HG03457 (cell line): ENCODE measurements around the gene RAB23.

ENCODE experiments used
- ATAC-seq: cut with Tn5 transposase; IDR thresholded peaks from one replicate; pipeline ENCODE4 v1.9.1; 2021; ENCODE audit warnings: moderate number of reproducible peaks; ENCODE audit not compliant: unreplicated experiment

RAB23 gene

DNA sequence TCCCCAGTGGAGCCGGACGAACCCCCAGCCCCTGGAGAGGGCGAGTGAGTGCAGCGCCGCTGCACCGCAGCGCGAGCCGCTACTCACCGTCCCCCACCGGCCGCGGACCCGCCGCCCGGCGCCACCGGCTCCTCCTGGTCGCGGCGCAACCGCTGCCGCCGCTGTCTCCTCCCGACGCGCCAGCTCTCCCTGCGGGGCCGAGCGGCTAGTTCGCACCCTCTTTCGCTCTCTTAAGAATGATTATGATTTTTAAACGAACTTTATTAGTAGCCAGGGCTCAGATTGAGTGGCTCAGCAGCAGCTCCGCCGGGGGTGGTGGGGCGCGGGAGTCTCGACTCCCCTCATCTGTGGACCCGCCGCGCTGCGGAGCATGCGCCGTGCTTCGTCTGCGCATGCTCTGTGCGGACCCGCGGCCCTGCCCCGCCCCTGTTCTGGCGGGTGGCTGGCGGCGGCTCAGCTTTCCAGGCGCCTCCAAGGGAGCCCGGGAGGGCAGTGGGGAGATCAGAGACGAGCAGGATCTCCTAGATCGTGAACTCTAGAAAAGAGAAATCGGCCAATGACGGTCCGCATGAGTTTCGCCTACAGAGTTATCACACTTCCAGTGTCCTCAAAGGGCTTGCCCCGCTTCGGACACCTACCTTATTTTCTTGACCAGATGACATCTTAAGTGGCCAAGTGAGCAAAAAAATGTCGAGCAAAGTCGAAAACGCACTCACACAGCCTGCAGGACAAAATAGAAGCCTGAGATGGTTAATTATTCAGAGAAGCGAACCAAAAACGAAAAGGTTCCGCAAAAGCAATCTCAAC is at the start of gene RAB23:
RAB23 (minus strand) TSS at position 372 of the 807 bp plus-strand sequence. CDS start 11,927 bp downstream, outside the sequence.
- peak; percentile 71 for ATAC-seq

DNA sequence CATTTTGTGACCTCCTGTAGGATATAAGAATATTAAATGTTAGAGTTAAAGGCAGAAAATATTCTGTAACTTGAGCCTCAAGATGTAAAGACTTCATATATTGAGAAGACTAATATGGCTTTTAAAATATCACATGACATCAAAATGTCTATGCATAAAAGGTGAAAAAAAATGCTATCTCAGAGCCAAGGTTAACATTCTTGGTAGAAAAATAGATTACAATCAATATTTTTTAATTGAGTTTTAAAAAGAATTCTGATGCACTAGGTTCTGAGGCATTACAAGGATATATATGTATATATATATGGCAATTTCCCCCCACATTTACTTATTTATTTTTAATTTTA is 46.2 kb upstream of the RAB23 start:
- ATAC-seq: no peak

DNA sequence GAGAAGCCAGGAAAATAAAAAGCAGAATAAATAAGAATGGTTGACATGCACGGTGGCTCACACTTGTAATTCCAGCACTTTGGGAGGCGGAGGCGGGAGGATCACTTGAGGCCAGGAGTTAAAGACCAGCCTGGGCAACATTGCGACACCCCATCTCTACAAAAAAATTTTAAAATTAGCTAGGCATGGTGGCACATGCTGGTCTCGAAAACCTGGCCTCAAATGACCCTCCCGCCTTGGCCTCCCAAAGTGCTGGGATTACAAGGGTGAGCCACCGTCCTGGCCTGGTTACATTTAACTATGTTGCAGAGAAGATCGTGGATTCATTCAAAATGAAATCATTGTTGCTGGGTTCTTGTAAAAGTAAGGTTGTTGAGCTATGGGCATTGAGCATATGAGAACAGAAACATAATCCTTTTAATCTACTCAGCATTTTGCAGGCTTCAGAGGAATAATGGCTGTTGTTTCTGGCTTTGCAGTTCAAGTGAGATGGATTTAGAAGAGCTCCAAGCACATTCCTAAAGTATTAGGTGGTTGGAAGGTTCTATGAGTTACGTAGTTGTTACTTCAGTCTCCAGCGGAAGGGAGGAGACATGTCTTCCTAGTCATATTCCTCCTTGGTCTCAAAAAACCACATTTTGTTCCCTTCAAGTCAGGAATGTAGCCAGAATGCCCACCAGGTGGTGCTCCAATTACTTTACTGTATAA is 45.6 kb upstream of the RAB23 start:
- ATAC-seq: no peak

DNA sequence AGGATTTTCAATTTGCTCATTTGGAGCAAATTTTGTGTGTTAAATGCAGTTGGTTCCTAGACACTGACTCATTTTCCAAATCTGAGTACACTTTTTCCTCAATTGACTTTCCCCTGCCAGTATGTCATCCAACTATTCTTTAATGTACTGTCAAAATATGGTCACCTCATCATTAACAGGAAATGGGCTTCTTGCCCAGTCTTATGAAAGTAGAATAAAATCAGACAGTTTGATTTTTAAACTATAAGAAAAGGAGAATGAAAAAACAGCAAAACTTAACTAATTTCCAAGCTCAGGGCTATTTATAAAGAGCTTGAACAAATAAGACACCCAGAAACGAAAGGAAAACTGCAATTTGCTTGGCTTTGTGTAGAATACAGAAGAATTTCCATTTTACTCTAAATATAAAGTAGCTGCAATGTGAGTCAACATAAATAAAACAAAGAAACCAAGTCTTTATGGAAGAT is 43.7 kb upstream of the RAB23 start:
- no peak for ATAC-seq

DNA sequence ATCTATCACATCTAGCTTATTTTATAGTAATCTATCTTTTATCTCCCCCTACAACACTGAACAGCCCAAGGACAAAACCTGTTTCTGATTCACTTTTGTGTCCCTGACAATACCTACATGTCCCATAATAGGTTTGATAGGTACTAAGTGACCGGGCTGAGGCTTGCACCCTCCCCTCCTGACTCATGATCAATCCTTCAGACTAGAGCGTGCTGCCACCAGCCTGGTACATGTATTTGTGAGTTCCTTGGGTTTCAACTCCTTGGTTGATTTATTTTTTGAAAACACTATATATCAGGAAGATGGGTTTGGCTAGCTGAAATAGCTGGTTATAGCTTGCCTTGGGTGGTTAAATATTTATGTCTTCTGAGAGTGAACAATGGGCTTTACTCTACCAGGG is 41.6 kb upstream of the RAB23 start:
- ATAC-seq: no peak

DNA sequence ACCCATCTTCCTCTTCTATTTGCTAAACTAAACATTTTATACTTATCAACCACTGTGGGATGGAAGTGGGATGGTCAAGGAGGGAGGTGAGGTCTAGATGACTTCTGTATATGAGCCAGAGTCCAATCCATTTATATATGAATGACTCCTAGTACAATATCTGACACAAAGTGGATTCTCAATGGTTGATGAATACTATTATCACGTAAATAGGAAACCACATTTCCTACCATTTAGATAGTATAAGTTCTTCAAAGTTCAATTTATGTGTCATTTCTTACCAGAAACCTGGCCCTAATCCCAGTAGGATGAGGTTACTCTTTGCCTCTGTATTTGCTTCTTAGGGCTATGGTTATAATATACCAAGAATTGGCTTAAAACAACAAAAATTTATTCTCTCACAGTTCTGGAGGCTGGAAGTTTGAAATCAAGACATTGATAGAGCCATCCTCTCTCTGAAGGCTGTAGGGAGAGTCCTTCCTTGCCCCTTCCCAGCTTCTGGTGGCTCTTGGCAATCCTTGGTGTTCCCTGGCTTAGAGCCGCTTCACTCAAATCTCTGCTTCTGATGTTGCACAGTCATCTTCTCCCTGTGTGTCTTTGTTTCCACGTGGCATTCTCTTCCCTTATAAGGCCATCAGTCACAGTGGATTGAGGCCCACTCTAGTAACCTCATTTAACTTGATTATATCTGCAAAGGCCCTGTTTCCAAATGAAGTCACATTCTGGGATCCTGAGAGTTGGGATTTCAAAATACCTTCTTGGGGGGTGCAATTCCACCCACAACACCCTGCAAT is 41.0 kb upstream of the RAB23 start:
- ATAC-seq: no peak

DNA sequence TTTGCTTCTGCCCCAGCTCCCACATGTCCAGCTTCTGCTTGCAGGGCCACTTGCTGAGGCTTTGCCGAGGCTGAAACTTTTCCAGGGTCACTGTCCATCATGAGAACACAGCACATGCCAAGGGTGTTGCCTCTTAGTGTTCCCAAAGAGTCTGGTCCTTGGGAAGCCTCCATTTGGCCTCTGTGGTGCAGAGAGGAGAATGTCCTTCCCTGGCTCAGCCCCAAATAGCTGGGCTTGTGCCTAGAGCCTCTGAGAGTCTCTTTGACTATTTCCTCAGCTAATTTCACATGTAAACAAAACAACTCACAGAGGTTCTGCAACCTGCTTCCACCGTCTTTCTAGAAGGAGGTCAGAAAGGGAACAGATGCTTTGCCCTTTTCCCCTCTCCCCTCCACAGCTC is 40.4 kb upstream of the RAB23 start:
- ATAC-seq: no peak

DNA sequence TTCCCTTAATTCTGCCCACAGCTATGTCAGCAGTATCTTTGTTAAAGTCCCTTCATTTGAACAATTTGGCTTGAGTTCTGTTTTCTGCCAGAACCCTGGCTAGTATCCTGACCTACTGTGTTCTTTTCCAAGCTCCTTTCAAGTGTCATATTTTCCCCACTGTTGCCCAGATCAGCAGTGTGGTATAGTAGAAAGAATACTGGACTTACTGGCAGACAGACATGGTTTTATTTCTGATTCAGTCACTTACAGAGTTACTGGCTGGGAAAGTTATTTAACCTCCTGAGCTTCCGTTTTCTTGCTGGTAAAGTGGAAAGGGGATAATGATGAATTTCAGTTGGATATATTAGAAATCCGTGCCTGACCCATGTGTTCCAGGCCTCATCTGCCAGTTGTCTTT is 39.8 kb upstream of the RAB23 start:
- no peak for ATAC-seq

DNA sequence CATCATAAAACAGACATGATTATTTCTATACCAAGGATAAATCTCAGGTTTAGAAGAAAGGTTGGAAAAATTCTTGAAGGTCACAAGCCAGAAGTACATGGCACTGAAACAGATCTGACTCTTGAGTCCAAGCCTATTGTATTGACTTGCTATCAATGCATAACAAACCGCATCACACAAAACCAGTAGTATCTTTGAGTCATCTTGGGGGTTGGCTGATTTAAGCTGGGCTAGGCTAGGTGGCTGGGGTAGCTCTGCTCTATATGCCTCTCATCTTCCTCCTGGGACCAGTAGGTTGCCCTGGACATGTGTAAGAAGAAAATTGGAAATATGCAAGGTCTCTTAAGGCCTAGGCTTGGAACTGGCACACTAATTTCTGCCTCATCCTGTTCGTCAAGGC is 37.0 kb upstream of the RAB23 start:
- no peak for ATAC-seq

DNA sequence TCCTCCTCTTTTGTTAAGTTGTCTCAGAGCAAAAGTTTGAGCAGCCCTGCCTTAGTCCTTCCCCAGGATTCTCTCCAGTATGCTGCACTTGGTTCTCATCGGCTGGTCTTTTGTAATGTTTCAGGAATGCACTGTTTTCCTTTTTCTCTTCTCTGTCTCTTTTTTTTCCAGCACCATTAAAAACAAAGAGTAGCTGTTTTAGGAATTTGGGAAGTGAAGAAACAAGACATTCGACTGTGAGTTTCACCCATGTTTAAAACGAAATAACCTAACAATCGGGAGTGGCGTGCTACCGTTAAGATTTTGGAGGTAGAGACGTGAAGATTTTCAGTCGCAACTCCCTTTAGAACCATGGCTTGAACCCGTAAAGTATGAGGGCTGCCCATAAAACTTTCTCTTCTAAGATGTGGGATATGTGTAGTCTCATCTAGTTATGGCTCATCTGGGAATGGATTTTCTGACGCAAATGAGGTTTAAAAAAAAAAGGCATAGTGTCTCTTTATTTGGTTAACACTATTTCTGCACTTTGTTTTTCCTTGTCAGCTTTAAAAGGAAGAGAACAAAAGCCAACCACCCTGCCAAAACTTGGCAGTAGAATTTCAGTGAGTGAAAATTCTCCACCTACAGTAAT is 35.9 kb upstream of the RAB23 start:
- no peak for ATAC-seq

DNA sequence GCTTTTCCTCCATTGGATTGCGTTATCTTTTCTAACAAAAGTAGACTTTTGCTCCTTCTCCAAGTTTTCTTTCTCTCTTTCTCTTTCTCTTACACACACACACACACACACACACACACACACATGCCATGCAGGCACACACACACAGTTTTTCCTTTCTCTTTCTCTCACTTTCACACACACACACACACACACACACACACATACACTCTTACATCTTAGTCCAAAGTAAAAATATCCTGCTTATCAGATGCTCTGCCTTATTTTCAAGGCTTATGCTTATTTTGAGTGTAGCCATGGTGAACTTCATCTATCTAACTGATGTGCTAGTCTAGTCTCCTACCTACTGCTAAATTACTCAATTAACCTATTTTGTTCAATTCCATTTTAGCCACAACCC is 34.4 kb upstream of the RAB23 start:
- ATAC-seq: no peak

DNA sequence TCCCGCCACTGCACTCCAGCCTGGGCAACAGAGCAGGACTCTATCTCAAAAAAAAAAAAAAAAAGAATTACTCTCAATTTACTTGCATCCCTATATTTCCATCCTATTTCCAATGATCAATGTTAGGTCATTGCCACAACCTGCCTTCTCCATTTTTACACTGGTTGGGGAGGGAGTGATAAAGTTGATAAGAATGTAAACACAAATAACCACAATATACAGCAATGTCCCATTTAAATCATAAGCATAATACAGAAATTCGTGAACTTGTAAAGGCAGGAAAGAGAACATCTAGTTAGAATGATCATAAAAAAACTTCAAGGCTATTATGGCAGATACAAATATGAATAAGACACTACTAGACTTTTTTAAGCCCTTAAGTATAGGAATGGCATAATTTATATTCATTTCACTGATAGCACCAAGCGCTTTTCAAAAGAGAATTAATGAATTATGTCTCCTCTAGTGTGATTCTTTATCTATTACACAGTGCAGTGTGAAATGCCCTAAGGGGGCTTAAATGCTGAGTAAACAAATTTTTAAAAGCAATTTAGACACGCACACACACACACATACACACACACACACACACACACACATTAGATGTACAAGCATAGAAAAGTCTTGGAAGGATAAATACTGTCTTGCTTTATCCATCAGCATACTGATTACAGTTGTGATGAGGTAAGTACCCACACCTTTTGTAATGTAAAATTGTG is 33.5 kb upstream of the RAB23 start:
- no peak for ATAC-seq

DNA sequence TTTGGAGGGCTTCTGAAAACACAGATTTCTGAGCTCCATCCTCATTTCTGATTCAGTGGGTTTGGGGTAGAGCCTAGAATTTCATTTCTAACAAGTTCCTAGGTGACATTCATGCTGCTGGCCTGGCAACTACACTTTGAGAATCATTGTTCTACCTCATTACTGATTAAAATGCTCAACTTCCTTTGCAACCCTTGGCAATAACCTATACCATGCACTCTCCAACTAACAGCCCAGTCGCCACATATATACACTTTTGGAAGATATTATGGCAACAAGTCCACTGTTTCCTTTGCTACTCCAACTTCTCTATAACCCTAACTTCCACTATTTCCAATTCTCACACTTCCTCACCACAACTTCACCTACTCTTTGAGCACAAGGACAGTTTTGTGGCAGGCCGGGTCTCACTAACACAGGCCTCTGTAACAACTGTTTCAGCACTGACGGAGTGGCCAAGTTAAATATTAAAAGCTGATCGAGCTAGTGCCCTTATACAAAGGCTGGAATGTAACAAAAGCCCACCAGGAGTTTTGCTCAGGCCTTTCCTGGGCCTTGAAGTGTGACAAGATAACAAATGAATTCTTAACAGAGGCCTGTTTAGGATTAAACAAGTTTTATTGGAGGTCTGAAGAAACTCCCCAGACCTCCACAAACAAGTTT is 32.1 kb upstream of the RAB23 start:
- no peak for ATAC-seq

DNA sequence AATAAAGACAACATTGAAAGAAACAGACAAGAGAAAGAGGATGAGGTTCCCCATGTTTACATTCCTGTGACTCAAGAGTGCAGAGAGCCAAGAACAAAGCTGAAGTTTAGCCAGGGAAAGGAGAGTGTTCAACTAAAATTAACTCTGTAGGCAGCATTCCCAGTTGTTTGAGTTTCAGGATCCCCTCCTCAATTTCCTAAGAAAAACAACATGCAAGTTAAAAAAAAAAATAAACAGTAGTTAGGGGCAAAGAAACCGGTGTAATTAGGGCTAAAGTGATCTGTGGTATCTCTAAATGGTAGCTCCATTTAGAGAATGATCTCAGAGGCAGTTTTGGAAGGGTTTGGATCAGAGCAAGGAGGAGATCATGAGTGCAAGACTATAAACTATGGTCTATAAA is 30.9 kb upstream of the RAB23 start:
- ATAC-seq: no peak

DNA sequence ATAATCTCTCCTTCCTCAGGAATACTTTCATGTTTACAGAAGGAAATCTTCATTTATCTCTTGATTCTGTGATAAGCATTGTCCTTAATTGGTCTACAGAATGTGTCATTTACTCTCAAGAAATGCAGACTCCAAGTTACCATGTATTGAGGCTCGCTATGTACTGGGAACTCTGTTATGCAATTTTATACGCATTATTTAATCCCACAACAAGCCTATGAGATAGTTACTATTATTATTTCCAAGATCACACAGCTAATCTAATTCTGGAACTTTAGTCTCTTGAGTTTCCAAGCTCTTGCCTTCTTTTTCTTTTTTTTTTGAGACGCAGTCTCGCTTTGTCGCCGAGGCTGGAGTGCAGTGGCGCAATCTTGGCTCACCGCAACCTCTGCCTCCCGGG is 30.0 kb upstream of the RAB23 start:
- no peak for ATAC-seq

DNA sequence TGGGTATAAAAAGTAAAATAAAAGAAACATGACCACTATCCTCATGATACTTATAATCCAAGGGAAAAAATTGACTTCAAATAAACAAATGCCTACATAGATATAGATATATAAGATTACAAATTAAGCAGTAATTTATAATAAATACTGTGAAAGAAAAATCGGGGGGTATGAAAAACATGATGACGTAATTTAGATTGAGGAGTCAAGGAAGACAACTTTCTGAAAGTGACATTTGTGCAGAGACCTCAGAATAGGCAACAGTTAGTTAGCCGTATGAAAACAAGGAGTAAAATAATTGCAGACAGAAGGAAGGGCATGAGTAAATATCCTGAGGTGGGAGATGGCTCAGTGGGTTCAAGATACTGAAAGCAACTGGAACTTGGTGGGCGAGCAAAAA is 28.2 kb upstream of the RAB23 start:
- no peak for ATAC-seq

DNA sequence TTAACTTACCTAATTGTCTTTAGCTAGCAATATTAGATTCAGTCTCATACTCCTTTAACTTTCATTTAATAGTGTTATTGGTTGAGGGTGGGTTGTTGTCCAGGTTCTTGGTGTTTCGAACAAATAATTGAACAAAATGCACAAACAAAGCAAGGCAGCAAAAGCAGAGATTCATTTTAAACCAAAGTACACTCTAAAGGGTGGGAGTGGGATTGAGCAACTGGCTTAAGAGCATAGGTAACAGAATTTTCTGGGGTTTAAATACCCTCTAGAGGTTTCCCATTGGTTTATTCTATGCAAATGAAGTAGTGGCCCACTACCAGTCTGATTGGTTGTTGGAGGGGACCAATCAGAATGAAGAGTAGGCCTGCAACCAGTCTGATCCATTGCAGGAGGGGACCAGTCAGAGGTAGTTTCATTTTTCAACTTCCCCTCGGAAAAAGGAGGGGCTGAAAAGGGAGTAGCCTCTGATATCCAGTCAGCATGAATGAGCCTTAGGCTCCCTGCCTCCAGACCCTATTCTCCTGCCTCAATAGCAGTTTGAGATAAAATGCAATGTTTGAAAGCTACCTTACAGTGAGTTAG is 26.3 kb upstream of the RAB23 start:
- no peak for ATAC-seq

DNA sequence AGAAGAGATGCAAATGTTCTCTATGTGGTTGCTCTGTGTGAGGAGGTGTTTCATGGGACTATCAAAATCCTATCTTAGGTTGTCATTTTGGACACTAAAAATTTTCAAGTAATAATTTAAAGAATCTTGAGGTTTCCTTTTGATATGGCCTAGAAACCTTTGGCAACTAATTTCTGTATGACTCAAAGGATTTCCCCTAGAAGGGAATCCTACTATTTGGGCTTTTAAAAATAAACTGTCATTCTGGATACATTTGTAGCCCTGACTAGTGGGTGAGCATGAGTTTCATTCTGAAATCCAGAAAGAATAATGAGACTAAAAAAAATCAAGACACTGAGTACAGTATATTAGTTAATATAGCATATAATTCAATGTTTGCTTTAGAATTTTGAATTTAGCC is 25.5 kb upstream of the RAB23 start:
- no peak for ATAC-seq

DNA sequence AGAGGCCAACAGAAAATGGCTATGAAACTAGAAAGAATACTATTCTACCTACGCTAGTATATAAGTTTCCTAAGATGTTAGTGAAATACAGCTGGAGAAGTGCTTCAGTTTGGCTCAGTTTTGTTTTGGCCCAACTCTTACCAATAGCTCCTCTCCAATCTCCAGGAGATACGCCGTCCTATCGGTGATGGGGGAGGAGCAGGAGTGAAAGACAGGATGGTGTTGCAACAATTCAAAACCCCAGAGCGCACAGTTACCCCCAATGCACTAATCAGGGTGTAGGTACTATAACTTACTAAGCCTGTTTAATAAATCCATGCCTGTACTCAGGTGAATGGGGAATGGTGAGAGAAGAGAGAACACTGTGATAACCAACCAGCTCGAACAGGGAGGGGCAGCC is 24.2 kb upstream of the RAB23 start:
- ATAC-seq: no peak

DNA sequence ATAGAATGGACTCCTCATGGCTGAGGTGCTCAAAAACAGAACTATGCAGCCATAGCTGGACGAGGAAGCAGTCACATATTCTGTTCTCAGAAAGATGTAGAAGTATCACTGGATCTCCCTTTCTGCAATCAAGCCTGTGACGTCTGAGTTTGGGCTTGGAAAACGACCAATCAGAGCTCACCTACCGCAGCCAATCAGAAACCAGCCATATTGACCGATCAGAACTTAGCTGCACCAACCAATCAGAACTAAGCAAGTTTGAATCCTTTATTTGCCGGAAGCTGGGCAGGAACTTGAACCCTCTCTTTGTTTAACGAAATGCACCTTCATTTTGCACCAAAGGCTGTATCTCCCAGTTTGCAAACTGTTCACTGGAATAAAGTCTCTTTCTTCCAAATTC is 21.8 kb upstream of the RAB23 start:
- ATAC-seq: no peak
